Effector memory CD4-positive, alpha-beta T cell (primary cell): ENCODE results near the gene CEP20.

Source experiments
- DNase-seq, 3 donors: peaks; one replicate each; pipeline ENCODE4 v3.0.0-alpha.2; 2020
- H3K27ac ChIP-seq: 2 replicates; pipeline ENCODE4 v1.7.0; 2013; ENCODE audit warnings: mild to moderate bottlenecking, low read length, moderate library complexity; ENCODE audit not compliant: insufficient read depth, poor library complexity, severe bottlenecking
- H3K27me3 ChIP-seq: replicated peaks from 2 replicates; pipeline ENCODE4 v1.7.0; 2013; ENCODE audit warnings: mild to moderate bottlenecking, low read length; ENCODE audit not compliant: insufficient read depth, control insufficient read depth, poor library complexity, severe bottlenecking
- H3K36me3 ChIP-seq: 2 replicates; pipeline ENCODE4 v1.7.0; 2013; ENCODE audit warnings: mild to moderate bottlenecking, low read length, moderate library complexity; ENCODE audit not compliant: control insufficient read depth, insufficient read depth
- H3K4me1 ChIP-seq: 2 replicates; pipeline ENCODE4 v1.7.0; 2013; ENCODE audit warnings: low read length, mild to moderate bottlenecking; ENCODE audit not compliant: control insufficient read depth, insufficient read depth, poor library complexity, severe bottlenecking
- H3K4me3 ChIP-seq: 2 replicates; pipeline ENCODE4 v1.7.0; 2013; ENCODE audit warnings: low read length, low read depth, mild to moderate bottlenecking; ENCODE audit not compliant: insufficient read depth, poor library complexity, severe bottlenecking
- H3K9me3 ChIP-seq: 2 replicates; pipeline ENCODE4 v1.7.0; 2013; ENCODE audit warnings: mild to moderate bottlenecking, low read length, moderate library complexity; ENCODE audit not compliant: control insufficient read depth

CEP20 gene

GRCh38 chr16:15898654-15899053, 10.3 kb upstream of the CEP20 start:
- DNase-seq: no peak
- H3K27ac ChIP-seq: no peak overlapping the region
- H3K4me1 ChIP-seq: no peaks in the 10 kb centered on the region
- no peak overlapping the region for H3K4me3 ChIP-seq
- no peaks in the 10 kb centered on the region for H3K36me3 ChIP-seq
- no peaks in the 10 kb centered on the region for H3K9me3 ChIP-seq
- H3K27me3 ChIP-seq: no peaks in the 10 kb centered on the region

DNA sequence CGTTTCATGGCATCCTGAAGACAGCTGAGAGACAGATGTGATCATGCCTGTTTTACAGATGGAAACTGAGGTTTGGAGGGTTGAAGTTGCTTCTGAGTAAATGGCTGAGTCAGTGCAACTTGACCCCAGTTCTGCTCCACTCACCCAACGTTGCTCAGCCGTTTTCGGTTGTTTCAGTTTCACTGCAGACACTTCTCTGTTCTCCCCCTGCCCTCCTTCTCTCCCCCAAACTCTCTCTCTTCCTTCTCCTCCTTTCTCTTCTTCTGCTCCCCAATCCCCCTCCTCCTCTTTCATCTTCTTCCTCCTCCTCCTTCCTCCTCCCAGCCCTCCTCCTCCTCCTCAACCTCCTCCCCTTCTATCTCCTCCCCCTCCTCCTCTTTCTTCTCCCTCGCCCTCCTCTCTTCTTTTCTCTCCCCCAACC, 9.4 kb upstream of the CEP20 start:
- no peak overlapping the region for H3K4me3 ChIP-seq
- DNase-seq: no peak
- H3K36me3 ChIP-seq: no peaks in the 10 kb centered on the region
- no peak overlapping the region for H3K27ac ChIP-seq
- H3K27me3 ChIP-seq: no peaks in the 10 kb centered on the region
- H3K4me1 ChIP-seq: no peaks in the 10 kb centered on the region
- no peaks in the 10 kb centered on the region for H3K9me3 ChIP-seq

- no peak overlapping the region for H3K27ac ChIP-seq
- no peak for DNase-seq
- no peak overlapping the region for H3K4me3 ChIP-seq
- H3K9me3 ChIP-seq: no peaks in the 10 kb centered on the region
- no peaks in the 10 kb centered on the region for H3K4me1 ChIP-seq
- no peaks in the 10 kb centered on the region for H3K27me3 ChIP-seq
- no peaks in the 10 kb centered on the region for H3K36me3 ChIP-seq
These were observed 8.8 kb upstream of the CEP20 start for GRCh38 chr16:15897121-15897780.

DNA sequence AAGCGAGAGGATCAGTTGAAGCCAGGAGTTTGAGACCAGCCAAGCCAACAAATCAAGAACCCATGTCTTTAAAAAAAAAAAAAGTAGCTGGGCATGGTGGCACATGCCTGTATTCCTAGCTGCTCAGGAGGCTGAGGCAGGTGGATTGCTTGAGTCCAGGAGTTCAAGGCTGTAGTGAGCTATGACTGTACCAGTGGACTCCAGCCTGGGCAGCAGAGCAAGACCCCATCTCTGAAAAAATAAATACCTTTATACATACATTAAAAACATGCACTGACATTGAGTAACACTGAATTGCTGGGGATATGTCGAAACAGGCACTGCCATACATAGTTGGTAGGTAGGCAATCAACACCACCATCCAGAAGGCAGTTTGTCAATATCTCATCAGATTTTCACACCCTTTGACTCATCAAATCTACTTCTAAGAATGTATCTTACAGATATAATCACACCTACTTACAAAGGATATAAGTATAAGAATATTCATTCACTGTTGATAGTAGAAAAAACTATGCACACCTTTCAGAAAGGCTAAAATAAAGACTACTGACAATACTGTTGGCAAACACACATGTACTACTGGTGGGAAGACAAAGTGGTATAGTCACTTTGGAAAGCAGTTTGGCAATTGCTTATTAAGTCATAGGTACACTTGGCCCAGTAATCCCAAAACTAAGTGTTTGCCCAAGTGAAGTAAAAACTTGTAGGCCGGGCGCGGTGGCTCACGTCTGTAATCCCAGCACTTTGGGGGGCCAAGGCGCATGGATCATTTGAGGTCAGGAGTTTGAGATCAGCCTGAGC, 6.4 kb upstream of the CEP20 start:
- Histone ChIP-seq H3K27ac (no peak overlapping the region), H3K4me1 (no peaks in the 10 kb centered on the region), H3K27me3 (no peaks in the 10 kb centered on the region), H3K4me3 (no peak overlapping the region), H3K9me3 (no peaks in the 10 kb centered on the region), H3K36me3 (no peaks in the 10 kb centered on the region)
- DNase-seq: no peak

DNA sequence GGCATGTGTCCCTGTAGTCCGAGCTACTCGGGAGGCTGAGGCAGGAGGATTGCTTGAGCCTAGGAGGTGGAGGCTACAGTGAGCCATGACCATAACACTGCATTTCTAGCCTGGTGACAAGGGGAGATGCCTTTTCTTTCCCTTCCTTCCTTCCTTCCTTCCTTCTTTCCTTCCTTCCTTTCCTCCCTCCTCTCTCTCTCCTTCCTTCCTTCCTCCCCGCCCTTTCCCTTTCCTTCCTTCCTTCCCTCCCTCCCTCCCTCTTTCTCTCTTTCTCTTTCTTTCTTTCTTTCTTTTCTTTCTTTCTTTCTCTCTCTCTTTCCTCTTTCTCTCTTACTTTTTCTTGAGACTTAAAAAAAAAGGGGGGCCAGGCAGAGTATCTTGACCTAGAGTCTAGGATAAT, 3.1 kb upstream of the CEP20 start:
- H3K27ac ChIP-seq: no peak overlapping the region
- no peak for DNase-seq
- no peaks in the 10 kb centered on the region for H3K9me3 ChIP-seq
- H3K27me3 ChIP-seq: no peaks in the 10 kb centered on the region
- H3K4me3 ChIP-seq: no peak overlapping the region
- H3K4me1 ChIP-seq: peaks cover 11% of the 10 kb centered on the region
- no peaks in the 10 kb centered on the region for H3K36me3 ChIP-seq

DNA sequence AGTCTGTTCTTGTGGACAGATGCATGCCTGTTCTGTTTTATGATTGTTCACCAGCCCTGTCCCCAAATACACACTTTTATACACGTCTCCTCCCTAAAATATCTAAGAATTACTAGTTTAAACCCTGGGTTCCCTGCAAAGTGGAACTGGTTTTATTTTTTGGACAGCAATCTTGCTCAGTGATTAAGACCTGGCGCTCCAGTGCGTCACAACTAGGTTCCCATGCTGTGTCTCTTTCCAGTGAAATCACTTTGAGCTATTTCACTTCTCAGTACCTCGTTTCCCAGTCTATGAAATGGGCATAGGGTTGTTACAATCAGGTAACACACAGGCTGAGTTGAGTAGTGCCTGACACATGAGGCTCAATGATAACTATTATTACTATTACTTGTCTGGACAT, 1.1 kb downstream of the CEP20 start:
- H3K27ac ChIP-seq: no peak overlapping the region

GRCh38 chr16:15886078-15886477, 2.3 kb downstream of the CEP20 start:
- Histone ChIP-seq H3K4me3 (no peak overlapping the region), H3K9me3 (no peaks in the 10 kb centered on the region), H3K27me3 (no peaks in the 10 kb centered on the region), H3K4me1 (peaks cover 11% of the 10 kb centered on the region), H3K36me3 (peaks cover 8% of the 10 kb centered on the region), H3K27ac (no peak overlapping the region)
- DNase-seq: no peak

More for the DNA sequence above, 1.1 kb downstream of the CEP20 start:
- Histone ChIP-seq H3K36me3 (peaks cover 1% of the 10 kb centered on the region), H3K27me3 (no peaks in the 10 kb centered on the region), H3K9me3 (no peaks in the 10 kb centered on the region), H3K4me3 (peak overlapping the region; percentile 94), H3K4me1 (peaks cover 11% of the 10 kb centered on the region)
- DNase-seq: no peak

- Histone ChIP-seq H3K36me3 (peaks cover 8% of the 10 kb centered on the region), H3K9me3 (no peaks in the 10 kb centered on the region), H3K27me3 (no peaks in the 10 kb centered on the region), H3K27ac (no peak overlapping the region), H3K4me3 (no peak overlapping the region), H3K4me1 (peaks cover 11% of the 10 kb centered on the region)
- DNase-seq: no peak
These were observed 2.8 kb downstream of the CEP20 start for GRCh38 chr16:15885560-15886001.

GRCh38 chr16:15882563-15882962, 5.8 kb downstream of the CEP20 start:
- H3K4me3 ChIP-seq: no peak overlapping the region
- H3K27me3 ChIP-seq: no peaks in the 10 kb centered on the region
- no peaks in the 10 kb centered on the region for H3K9me3 ChIP-seq
- peaks cover 27% of the 10 kb centered on the region for H3K36me3 ChIP-seq
- no peak for DNase-seq
- no peak overlapping the region for H3K27ac ChIP-seq
- H3K4me1 ChIP-seq: peaks cover 2% of the 10 kb centered on the region

DNA sequence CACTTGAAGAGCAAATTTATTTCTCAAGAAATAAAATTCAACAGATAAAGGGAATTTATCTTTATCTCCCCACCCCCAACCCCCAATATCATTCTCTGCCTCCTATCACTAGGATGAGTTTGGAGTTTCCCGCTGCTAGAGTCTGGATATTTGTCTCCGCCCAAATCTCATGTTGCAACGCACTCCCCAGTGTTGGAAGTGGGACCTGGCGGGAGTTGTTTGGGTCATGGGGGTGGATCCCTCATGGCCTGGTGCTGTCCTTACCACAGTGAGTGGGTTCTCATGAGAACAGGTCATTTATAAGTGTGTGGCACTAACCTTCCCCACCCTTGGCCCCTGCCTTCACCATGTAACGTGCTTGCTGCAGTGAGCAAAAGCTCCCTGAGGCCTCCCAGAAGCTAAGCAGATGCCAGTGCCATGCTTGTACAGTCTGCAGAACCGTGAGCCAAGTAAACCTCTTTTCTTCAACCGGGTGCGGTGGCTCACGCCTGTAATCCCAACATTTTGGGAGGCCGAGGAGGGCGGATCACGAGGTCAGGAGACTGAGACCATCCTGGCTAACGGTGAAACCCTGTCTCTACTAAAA, 6.5 kb downstream of the CEP20 start:
- no peak for DNase-seq
- no peaks in the 10 kb centered on the region for H3K9me3 ChIP-seq
- peaks cover 27% of the 10 kb centered on the region for H3K36me3 ChIP-seq
- no peaks in the 10 kb centered on the region for H3K4me1 ChIP-seq
- H3K27me3 ChIP-seq: no peaks in the 10 kb centered on the region
- H3K27ac ChIP-seq: no peak overlapping the region
- no peak overlapping the region for H3K4me3 ChIP-seq
